Rectal smooth muscle tissue (tissue), 1 donor: ENCODE results near the gene ZNF574.

Experiments used
- H3K27ac ChIP-seq: one replicate; pipeline ENCODE4 v1.7.0; 2013; ENCODE audit warnings: low read depth, low read length, inconsistent platforms
- H3K27me3 ChIP-seq: one replicate; pipeline ENCODE4 v1.7.0; 2013; ENCODE audit warnings: low read length; ENCODE audit not compliant: control insufficient read depth, insufficient read depth
- H3K36me3 ChIP-seq: one replicate; pipeline ENCODE4 v1.7.0; 2013; ENCODE audit warnings: low read length; ENCODE audit not compliant: control insufficient read depth, insufficient read depth
- H3K4me1 ChIP-seq: one replicate; pipeline ENCODE4 v1.7.0; 2013; ENCODE audit warnings: low read length; ENCODE audit not compliant: control insufficient read depth, insufficient read depth
- H3K4me3 ChIP-seq: one replicate; pipeline ENCODE4 v1.7.0; 2013; ENCODE audit warnings: low read length
- H3K9ac ChIP-seq: one replicate; pipeline ENCODE4 v1.7.0; 2013; ENCODE audit warnings: low read length

Gene ZNF574

DNA sequence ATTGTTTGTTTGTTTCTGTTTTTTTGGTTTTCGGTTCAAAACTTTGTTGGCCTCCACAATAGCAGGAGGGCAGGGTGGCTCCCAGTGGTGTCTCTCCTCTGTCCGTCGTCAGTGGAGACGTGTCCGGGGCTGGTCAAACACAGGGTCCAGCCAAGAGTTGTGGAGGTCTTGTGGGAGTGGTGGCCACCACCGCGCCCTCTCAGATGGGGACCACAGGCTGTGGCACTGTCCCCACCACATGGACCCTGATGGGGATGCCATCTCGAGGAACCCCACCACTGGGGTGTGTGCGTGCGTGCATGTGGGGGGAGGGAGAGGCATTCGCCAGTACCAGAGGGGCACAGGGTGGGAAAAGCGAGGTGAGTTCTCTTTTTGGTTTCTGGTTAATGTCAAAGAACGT lies 13.8 kb downstream of the ZNF574 start:
- Histone ChIP-seq H3K4me1 (no peaks in the 10 kb centered on the region), H3K27ac (no peak overlapping the region), H3K27me3 (no peaks in the 10 kb centered on the region)

DNA sequence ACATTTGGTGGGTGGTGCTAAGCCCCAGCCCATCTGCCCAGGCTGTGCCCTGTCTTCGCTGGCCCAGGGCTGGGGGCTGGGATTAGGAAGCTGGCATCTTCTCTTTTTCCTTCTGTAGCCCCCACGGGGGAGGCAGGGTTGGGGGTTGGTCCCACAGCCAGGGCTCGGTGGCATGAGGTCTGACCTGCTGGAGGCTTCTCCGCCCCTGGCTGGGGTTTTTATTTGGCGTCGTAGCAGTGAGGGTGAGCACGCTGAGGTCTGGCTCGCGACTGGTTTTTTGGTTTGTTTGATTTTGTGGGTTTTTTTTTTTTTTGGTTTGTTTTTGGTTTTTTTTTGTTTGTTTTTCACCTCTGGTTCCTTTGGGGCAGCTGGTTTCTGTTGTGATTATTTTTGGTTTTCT lies 14.7 kb downstream of the ZNF574 start:
- peaks cover 4% of the 10 kb centered on the region for H3K4me1 ChIP-seq
- H3K27me3 ChIP-seq: no peaks in the 10 kb centered on the region
- H3K9ac ChIP-seq: no peak overlapping the region
- H3K4me3 ChIP-seq: no peak overlapping the region
- H3K27ac ChIP-seq: no peak overlapping the region
- H3K36me3 ChIP-seq: peaks cover 2% of the 10 kb centered on the region

More for the DNA sequence above, 13.8 kb downstream of the ZNF574 start:
- no peaks in the 10 kb centered on the region for H3K36me3 ChIP-seq
- no peak overlapping the region for H3K9ac ChIP-seq
- H3K4me3 ChIP-seq: no peak overlapping the region

DNA sequence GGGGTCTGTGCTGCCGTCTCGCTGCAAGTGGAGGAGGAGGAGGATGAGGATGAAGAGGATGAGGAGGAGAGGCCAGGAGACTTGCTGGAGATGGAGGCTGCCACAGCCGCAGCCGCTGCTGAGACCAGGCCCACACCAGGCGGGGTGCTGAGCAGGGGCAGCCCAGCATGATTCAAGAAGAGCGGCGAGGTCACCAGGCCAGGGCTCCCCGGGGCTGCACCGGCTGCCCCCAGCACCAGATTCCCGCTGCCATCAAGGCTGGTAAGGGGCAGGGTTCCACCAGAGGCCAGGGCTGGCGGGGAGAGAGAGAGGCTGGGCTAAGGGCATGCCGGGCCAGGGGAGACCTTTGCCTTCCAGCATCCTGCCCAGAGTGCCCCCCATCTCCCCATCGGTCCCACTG lies 15.3 kb downstream of the ZNF574 start:
- peaks cover 3% of the 10 kb centered on the region for H3K36me3 ChIP-seq
- H3K27me3 ChIP-seq: no peaks in the 10 kb centered on the region
- no peak overlapping the region for H3K4me3 ChIP-seq
- H3K27ac ChIP-seq: no peak overlapping the region
- no peak overlapping the region for H3K9ac ChIP-seq
- peaks cover 4% of the 10 kb centered on the region for H3K4me1 ChIP-seq

- H3K27me3 ChIP-seq: no peaks in the 10 kb centered on the region
- H3K4me1 ChIP-seq: peaks cover 4% of the 10 kb centered on the region
- H3K36me3 ChIP-seq: peaks cover 7% of the 10 kb centered on the region
- H3K9ac ChIP-seq: no peak overlapping the region
- H3K27ac ChIP-seq: no peak overlapping the region
- H3K4me3 ChIP-seq: no peak overlapping the region
Measured at GRCh38 chr19:42091742-42092141, 15.8 kb downstream of the ZNF574 start.

- Histone ChIP-seq H3K4me3 (no peak overlapping the region), H3K9ac (no peak overlapping the region), H3K27ac (no peak overlapping the region), H3K4me1 (peaks cover 4% of the 10 kb centered on the region), H3K36me3 (peaks cover 7% of the 10 kb centered on the region), H3K27me3 (no peaks in the 10 kb centered on the region)
Measured at GRCh38 chr19:42092350-42092749, 16.4 kb downstream of the ZNF574 start.

DNA sequence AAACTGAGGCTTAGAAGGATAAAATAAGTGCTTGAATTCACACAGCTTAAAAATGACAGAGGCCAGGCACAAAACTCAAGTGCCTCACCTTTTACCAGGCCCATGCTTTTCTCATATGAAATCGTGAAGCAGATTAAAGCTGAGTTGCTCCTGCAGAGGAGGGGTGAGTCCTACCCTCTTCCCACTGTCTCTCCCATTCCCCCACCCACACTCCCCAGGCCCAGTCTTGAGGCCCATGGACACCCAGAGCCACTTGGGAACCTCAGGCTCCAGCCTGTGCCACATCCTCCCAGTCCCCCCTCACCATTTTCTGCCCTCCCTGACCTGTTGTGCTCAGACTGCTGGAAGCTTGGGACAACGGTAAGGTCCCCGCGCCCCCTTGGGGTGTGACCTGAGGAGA lies 17.5 kb downstream of the ZNF574 start:
- Histone ChIP-seq H3K27ac (no peak overlapping the region), H3K4me1 (peaks cover 4% of the 10 kb centered on the region), H3K36me3 (peaks cover 7% of the 10 kb centered on the region), H3K9ac (no peak overlapping the region), H3K27me3 (no peaks in the 10 kb centered on the region), H3K4me3 (no peak overlapping the region)

GRCh38 chr19:42093926-42094325 lies 18.0 kb downstream of the ZNF574 start:
- no peak overlapping the region for H3K27ac ChIP-seq
- H3K4me3 ChIP-seq: no peak overlapping the region
- peaks cover 7% of the 10 kb centered on the region for H3K36me3 ChIP-seq
- peaks cover 4% of the 10 kb centered on the region for H3K4me1 ChIP-seq
- no peak overlapping the region for H3K9ac ChIP-seq
- no peaks in the 10 kb centered on the region for H3K27me3 ChIP-seq

DNA sequence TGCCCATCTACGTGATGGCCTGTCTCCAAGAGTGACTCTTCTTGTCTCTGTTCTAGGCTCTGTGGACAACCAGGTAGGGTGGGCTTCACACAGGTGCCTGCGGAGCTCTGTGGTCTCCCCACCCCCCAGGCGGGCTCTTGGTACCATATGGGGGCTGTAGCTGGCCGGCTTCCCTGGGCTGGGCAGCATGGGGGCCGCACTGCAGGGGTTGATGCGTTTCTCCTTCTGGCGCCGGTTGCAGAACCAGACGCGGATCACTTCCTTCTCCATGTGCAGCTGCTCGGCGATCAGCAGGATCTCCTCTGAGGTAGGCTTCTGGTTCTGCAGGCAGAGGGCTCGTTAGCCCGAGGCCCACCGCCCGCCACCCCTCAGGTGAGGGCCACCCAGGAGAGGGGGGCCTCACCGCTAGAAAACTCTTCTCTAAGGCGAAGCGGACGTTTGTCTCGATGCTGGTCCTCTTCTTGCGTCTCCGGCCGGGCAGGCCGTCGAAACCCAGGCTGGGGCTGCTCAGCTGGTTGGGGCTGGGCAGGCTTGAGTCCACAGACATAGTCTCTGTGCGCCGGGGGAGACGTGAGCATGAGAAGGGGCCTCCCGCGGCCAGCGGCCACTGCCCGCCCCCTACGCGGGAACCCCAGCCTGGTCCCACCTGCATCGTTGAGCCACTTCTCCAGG lies 19.3 kb downstream of the ZNF574 start:
- no peaks in the 10 kb centered on the region for H3K27me3 ChIP-seq
- peak overlapping the region; percentile 73 for H3K27ac ChIP-seq
- peaks cover 7% of the 10 kb centered on the region for H3K36me3 ChIP-seq
- H3K9ac ChIP-seq: no peak overlapping the region
- H3K4me3 ChIP-seq: peak overlapping the region; percentile 40
- peaks cover 4% of the 10 kb centered on the region for H3K4me1 ChIP-seq

GRCh38 chr19:42095814-42096230 lies 19.9 kb downstream of the ZNF574 start:
- H3K4me3 ChIP-seq: peak overlapping the region; percentile 40
- no peak overlapping the region for H3K9ac ChIP-seq
- peak overlapping the region; percentile 73 for H3K27ac ChIP-seq
- peaks cover 4% of the 10 kb centered on the region for H3K4me1 ChIP-seq
- H3K36me3 ChIP-seq: peaks cover 7% of the 10 kb centered on the region
- H3K27me3 ChIP-seq: no peaks in the 10 kb centered on the region

DNA sequence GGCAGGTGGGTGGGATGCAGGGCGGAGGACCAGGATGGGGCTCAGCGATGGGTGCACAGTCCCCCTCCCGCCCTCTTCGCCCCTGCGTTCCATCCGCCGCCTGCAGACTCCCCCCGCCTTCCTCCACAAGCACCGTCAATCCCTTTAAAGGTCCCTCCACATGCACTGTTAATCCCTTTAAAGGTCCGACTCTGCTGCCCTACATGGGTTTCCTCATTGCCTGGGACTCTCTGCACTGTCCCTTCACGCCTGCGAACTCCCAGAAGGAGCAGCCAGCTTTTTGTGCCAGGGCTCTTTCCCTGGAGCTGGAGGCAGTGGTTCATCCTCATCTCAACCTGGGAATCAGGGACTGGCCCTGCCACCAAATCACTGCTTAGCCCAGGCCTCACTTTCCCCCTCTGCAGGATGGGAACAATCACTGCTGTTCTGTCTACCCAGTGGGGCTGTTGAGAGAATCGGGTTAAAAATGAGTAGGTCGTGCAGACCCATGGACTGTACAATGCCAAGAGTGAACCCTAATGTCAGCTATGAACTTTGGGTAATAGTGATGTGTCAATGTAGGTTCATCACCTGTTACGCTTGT lies 20.4 kb downstream of the ZNF574 start:
- Histone ChIP-seq H3K9ac (no peak overlapping the region), H3K36me3 (peaks cover 7% of the 10 kb centered on the region), H3K4me3 (peak overlapping the region; percentile 40)

DNA sequence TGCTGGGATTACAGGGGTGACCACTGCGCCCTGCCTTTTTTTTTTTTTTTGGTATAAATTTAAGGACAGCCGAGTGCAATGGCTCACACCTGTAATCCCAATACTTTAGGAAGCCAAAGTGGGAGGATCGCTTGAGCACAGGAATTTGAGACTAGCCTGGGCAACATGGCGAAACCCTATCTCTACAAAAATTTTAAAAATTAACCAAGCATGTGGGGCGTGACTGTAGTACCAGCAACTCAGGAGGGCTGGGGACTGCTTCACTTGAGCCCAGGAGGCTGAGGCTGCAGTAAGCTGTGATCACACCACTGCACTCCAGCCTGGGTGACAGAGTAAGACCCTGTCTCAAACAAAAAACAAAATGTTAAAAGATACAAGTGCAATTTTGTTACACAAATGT lies 21.5 kb downstream of the ZNF574 start:
- H3K4me1 ChIP-seq: peaks cover 4% of the 10 kb centered on the region
- no peak overlapping the region for H3K27ac ChIP-seq
- no peak overlapping the region for H3K9ac ChIP-seq
- peaks cover 7% of the 10 kb centered on the region for H3K36me3 ChIP-seq
- H3K4me3 ChIP-seq: no peak overlapping the region
- no peaks in the 10 kb centered on the region for H3K27me3 ChIP-seq

More for the DNA sequence above, 20.4 kb downstream of the ZNF574 start:
- Histone ChIP-seq H3K27ac (peak overlapping the region; percentile 73), H3K27me3 (no peaks in the 10 kb centered on the region), H3K4me1 (peaks cover 4% of the 10 kb centered on the region)

- Histone ChIP-seq H3K27ac (no peak overlapping the region), H3K9ac (no peak overlapping the region), H3K27me3 (no peaks in the 10 kb centered on the region), H3K4me1 (peaks cover 4% of the 10 kb centered on the region), H3K4me3 (no peak overlapping the region), H3K36me3 (peaks cover 7% of the 10 kb centered on the region)
Measured at GRCh38 chr19:42098781-42099180, 22.8 kb downstream of the ZNF574 start.

DNA sequence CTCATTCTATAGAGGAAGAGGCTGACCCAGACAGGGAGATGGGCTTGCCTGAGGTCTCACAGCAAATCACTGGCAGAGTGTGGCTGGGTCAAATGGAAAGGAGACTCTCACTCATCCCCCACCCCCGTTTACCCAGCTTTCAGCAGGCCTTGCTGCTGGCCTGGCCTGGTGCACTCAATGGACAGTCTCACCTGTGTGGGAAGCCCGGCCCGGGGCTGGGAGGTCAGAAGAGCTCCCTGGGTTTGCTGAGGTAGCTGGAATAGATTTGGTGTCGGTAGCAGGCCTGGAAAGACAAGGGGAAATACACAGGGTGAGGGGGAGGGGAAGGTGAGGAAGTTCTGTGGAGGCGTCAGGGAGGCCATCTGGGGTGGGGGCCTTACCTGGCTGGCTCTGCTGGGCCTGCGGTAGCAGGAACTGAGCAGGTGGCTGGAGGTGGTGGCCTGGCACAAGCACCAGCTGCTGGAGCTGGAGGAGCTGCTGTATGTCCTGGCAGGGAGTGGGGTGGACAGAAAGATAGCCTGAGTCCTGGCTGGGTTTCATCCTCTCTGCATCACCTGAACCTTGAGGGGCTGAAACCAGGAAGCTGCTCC lies 23.5 kb downstream of the ZNF574 start:
- Histone ChIP-seq H3K27ac (no peak overlapping the region), H3K4me1 (peaks cover 4% of the 10 kb centered on the region), H3K9ac (no peak overlapping the region), H3K36me3 (peaks cover 7% of the 10 kb centered on the region), H3K4me3 (no peak overlapping the region), H3K27me3 (no peaks in the 10 kb centered on the region)
